22Rv1 (cell line): ENCODE data around the gene ODAD4.

Experiments used
- CTCF ChIP-seq: fragments of 450-650 bp; IDR thresholded peaks from 2 replicates; pipeline ENCODE4 v1.5.1; 2017; ENCODE audit warnings: mild to moderate bottlenecking
- ZFX ChIP-seq: fragments of 450-650 bp; IDR thresholded peaks from 2 replicates; pipeline ENCODE4 v1.6.1; 2017; ENCODE audit warnings: antibody characterized with exemption, borderline replicate concordance

GRCh38 chr17:41919165-41919817 lies 11.1 kb upstream of the ODAD4 start:
- TF ChIP-seq CTCF: no peak
- TF ChIP-seq ZFX: no peak
